Globus pallidus (tissue), 1 donor: ENCODE measurements around the gene GAB2.

Experiments used
- DNase-seq: peaks from one replicate; pipeline ENCODE4 v3.0.0-alpha.2; 2015; ENCODE audit warnings: low spot score

GAB2 gene

GRCh38 chr11:78344094-78344493 is 73.5 kb downstream of the GAB2 start:
- no peak for DNase-seq

- no peak for DNase-seq
These were observed 74.3 kb downstream of the GAB2 start for GRCh38 chr11:78343303-78343702.

DNA sequence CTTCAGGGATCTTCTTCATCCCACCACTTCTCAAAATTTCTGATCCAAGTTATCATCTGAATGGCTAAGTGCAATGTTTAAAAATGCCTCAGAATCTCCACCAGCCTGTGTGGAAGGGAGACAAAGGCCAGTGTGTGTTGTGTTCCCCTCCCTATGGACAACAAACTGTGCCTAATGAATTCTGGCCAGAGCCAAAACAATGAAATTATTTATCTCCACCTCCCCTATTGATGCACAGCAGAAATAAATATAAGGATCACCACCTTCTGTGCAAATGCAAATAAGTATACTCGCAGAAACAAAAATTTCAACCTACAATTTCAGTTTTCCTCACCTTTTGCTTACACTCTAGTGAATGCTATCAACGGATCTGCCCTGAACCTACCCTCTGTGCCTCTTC is 75.8 kb downstream of the GAB2 start:
- DNase-seq = peak; percentile 94

GRCh38 chr11:78340530-78340929 is 77.1 kb downstream of the GAB2 start:
- DNase-seq = no peak

GRCh38 chr11:78339945-78340344 is 77.7 kb downstream of the GAB2 start:
- DNase-seq = no peak

GRCh38 chr11:78339483-78339882 is 78.1 kb downstream of the GAB2 start:
- peak; percentile 68 for DNase-seq

GRCh38 chr11:78338702-78339101 is 78.9 kb downstream of the GAB2 start:
- no peak for DNase-seq

DNA sequence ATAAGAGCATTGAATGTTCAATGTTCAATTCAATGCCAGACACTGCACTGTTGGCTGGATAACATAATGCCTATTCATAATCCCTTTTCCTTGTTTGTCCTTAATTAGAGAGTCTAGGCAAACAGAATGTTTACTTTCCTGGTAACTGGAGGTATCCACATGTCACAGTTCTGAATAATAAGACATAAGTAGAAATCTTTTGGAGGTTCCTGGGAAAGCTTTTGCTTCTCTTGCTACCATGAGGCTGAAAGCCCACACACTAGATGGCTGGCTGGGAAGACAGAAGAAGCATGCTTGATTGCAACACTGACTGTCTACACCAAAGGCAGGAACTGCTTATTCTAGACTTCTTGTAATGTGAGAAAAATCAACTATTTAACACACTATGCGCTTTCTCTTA is 79.5 kb downstream of the GAB2 start:
- DNase-seq = peak; percentile 66

- DNase-seq = no peak
These were observed 80.1 kb downstream of the GAB2 start for GRCh38 chr11:78337554-78337924.

GRCh38 chr11:78336877-78337553 is 80.6 kb downstream of the GAB2 start:
- no peak for DNase-seq

GRCh38 chr11:78334109-78334508 is 83.5 kb downstream of the GAB2 start:
- no peak for DNase-seq

DNA sequence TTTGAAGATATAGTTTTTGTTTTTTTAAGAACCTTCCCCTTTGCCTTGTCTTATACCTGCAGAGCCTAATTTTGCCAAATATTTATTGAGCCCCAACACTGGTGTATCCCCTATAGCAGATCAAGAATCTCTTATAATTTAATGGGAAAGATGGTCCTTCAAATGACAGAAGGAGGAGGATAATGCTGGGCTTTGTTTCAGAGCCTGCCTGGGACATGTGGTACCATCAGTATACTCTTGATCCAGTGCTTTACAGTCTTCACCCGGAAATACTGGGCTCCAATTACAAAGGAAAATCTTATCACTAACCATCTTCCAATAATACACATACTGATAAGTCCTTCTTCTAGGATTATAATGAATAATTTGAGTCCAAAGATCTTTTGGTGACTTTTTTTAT is 84.7 kb downstream of the GAB2 start:
- DNase-seq = no peak

- DNase-seq = no peak
These were observed 85.3 kb downstream of the GAB2 start for GRCh38 chr11:78332174-78332866.

- DNase-seq = peak; percentile 97
These were observed 85.9 kb downstream of the GAB2 start for GRCh38 chr11:78331711-78332110.

DNA sequence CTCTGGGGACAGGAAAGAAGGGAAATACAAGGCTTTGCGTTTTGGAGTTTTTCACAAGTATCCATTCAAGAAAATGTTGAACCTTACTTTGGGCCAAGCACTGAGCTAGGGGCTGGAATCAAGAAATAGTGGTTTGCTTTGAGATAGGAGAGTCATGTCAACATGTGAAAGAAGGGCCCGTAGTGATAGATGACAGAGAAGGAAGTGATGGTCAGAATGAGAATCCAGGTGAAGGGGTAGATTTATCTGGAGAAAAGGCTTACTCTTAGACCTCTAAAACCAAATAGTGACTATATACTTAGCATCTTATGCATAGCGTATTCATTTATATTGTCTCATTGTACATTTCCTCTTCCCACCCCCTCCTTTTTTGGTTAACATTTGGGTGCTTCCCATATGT is 87.3 kb downstream of the GAB2 start:
- no peak for DNase-seq

DNA sequence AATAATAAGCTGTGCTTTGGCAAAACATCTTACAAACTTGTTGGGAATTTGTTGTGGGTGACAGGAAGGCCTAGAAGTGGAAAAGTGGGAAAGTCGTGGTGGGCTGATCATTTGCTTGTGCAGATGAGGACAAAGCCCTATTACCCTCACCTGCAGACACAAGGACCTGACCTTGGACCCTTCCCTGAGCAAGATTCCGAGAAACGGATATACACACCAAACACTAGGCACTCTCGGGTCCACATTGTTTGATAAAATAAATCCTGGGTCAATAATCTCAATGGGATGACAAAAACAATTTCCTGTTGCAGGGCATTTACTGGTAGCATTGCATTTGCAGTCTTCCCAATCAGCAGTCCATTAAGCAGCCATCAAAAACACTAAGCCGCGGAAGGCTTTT is 89.7 kb downstream of the GAB2 start:
- DNase-seq = no peak

DNA sequence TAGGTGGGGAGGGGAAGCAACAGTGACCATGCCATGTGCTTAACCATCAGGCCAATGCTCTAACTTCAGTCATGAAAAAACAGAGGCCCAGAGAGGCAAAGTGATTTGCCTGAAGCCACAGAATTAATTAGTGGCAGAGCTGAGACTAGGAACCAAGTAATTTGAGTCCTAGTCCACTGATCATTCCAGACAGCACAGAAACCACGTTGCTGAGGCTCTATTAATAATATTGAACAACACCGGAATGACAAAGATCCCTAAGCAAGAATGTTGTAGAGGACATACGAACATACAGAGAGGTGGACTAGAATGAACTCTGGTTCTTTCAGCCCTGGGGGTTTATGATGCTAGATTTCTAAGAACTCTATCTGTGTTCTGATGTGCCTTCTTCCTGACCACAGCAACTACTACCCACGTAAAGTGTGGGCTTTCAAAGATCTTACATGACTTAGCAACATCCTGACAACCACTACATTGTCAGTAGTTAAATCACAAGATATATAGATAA is 92.3 kb downstream of the GAB2 start:
- DNase-seq = no peak

- no peak for DNase-seq
These were observed 94.3 kb downstream of the GAB2 start for GRCh38 chr11:78323363-78323762.

- DNase-seq = no peak
These were observed 98.1 kb downstream of the GAB2 start for GRCh38 chr11:78319453-78319955.

GRCh38 chr11:78318321-78319114 is 99.1 kb downstream of the GAB2 start:
- DNase-seq = peak; percentile 98

DNA sequence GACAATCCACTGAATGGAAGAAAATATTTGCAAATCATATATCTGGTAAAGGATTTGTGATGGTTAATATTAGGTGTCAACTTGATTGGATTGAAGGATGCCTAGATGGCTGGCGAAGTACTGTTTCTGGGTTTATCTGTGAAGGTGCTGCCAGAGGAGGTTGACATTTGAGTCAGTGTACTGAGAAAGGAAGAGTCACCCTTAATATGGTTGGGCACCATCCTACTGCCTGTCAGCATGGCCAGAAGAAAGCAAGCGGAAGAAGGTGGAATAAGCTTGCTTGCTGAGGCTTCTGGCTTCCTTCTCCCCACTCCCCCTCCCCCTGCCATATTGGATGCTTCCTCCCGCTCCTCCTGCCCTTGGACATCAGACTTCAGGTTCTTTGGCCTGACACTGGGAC is 101.9 kb downstream of the GAB2 start:
- no peak for DNase-seq

DNA sequence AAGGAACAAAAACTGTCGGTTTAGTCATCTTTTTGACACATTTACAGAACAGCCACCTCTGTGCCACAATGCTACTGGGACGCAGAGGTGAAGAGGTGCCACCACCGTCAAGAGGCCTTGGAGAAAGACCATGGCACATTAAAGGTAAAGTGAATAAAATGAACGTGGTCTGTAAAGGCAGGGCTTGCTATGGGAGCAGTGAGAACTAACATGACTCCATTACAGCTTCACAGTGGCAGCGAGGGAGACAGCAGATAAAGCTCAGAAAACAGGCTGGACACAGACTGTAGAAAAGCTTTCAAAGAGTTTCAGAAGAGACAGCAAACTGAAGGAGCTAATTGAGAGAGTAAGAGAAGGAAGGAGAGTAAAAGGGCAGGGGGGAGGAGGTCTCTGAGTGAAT is 102.9 kb downstream of the GAB2 start:
- DNase-seq = no peak

- DNase-seq = no peak
These were observed 103.7 kb downstream of the GAB2 start for GRCh38 chr11:78313898-78314297.
